SK-N-MC (cell line): Measurements from ENCODE around the gene C11orf52.

Experiments used
- EZH2 ChIP-seq: fragments of 200-600 bp; sonication (generic); IDR thresholded peaks from one replicate; pipeline ENCODE4 v1.6.1; 2017; ENCODE audit warnings: antibody characterized with exemption
- POLR2AphosphoS5 ChIP-seq: IDR thresholded peaks from 2 replicates; pipeline ENCODE4 v1.6.1; 2012; ENCODE audit warnings: mild to moderate bottlenecking, low read depth, low read length, borderline replicate concordance

GRCh38 chr11:111920908-111921307 lies 2.2 kb downstream of the C11orf52 start:
- TF ChIP-seq POLR2AphosphoS5 = no peak
- TF ChIP-seq EZH2 = no peak
